IMR-90 (cell line): Measurements from ENCODE around the gene NSD2. TPM values are rescaled to one million over a fixed set of nuclear protein-coding genes. Genes with fewer than 3 reads are reported as not detected.

Experiments
- ATAC-seq: fragments of 200-7000 bp; cut with Tn5 transposase; 2 replicates; pipeline ENCODE4 v1.9.1; 2020; ENCODE audit warnings: low read depth, mild to moderate bottlenecking, moderate library complexity
- BruUV-seq: library from RNA; stranded (reverse); fragments of 400-500 nt; replicated peaks from 2 replicates; lab custom pipeline; 2021; lab: Mats Ljungman, UMichigan
- CTCF ChIA-PET: fragments of 300-600 bp; formaldehyde crosslinking; extraction: SDS; loops from one replicate; lab custom pipeline; 2021; ENCODE audit warnings: antibody characterized with exemption; lab: Yijun Ruan, JAX
- POLR2A ChIA-PET: fragments of 300-600 bp; sonication (Branson Sonifier 250); formaldehyde crosslinking; loops from one replicate; lab custom pipeline; 2022; ENCODE audit warnings: antibody characterized with exemption; ENCODE audit not compliant: unreplicated experiment; lab: Charles Lee
- DNase-seq: peaks from one replicate; pipeline ENCODE4 v3.0.0; 2013
- H2AFZ ChIP-seq: replicated peaks from 2 replicates; pipeline ENCODE3; 2013; ENCODE audit warnings: low read length, mild to moderate bottlenecking; ENCODE audit not compliant: poor library complexity
- H2AK5ac ChIP-seq: 2 replicates; pipeline ENCODE4 v1.6.1; 2013; ENCODE audit warnings: low read depth, low read length, inconsistent platforms
- H2AK9ac ChIP-seq: replicated peaks from 2 replicates; pipeline ENCODE3; 2013; ENCODE audit warnings: mild to moderate bottlenecking, low read depth, low read length, moderate library complexity; ENCODE audit not compliant: poor library complexity
- H2BK120ac ChIP-seq: 2 replicates; pipeline ENCODE4 v1.6.1; 2013; ENCODE audit warnings: low read depth, low read length, inconsistent platforms
- H2BK15ac ChIP-seq: 3 replicates; pipeline ENCODE4 v1.6.1; 2013; ENCODE audit warnings: low read depth, low read length, inconsistent platforms
- H2BK20ac ChIP-seq: 2 replicates; pipeline ENCODE4 v1.6.1; 2013; ENCODE audit warnings: low read depth, mild to moderate bottlenecking, inconsistent platforms, low read length, moderate library complexity
- H2BK5ac ChIP-seq: 2 replicates; pipeline ENCODE4 v1.6.1; 2013; ENCODE audit warnings: mild to moderate bottlenecking, low read depth, low read length, inconsistent platforms; ENCODE audit not compliant: poor library complexity, severe bottlenecking
- H3K14ac ChIP-seq: replicated peaks from 2 replicates; pipeline ENCODE4 v1.6.1; 2013; ENCODE audit warnings: low read depth, low read length, inconsistent platforms
- H3K18ac ChIP-seq: 2 replicates; pipeline ENCODE4 v1.6.1; 2013; ENCODE audit warnings: low read depth, low read length, control low read depth
- H3K23ac ChIP-seq: 2 replicates; pipeline ENCODE4 v1.6.1; 2013; ENCODE audit warnings: low read depth, low read length, inconsistent platforms
- H3K27ac ChIP-seq: 2 replicates; pipeline ENCODE4 v1.5.1; 2013; ENCODE audit warnings: mild to moderate bottlenecking, control low read depth, low read length; ENCODE audit not compliant: insufficient read depth
- H3K27me3 ChIP-seq: 2 replicates; pipeline ENCODE4 v1.6.1; 2013; ENCODE audit warnings: low read length; ENCODE audit not compliant: control insufficient read depth, insufficient read depth
- H3K36me3 ChIP-seq: 2 replicates; pipeline ENCODE4 v1.6.1; 2013; ENCODE audit warnings: low read length, mixed read lengths; ENCODE audit not compliant: control insufficient read depth, insufficient read depth
- H3K4ac ChIP-seq: 2 replicates; pipeline ENCODE4 v1.6.1; 2013; ENCODE audit warnings: low read depth, low read length, inconsistent platforms
- H3K4me1 ChIP-seq: 2 replicates; pipeline ENCODE4 v1.6.1; 2013; ENCODE audit warnings: low read length, mixed read lengths; ENCODE audit not compliant: control insufficient read depth, insufficient read depth
- H3K4me2 ChIP-seq: 2 replicates; pipeline ENCODE4 v1.6.1; 2013; ENCODE audit warnings: low read depth, mild to moderate bottlenecking, control low read depth, low read length, moderate library complexity
- H3K4me3 ChIP-seq: 2 replicates; pipeline ENCODE4 v1.5.1; 2013; ENCODE audit warnings: low read depth, mild to moderate bottlenecking, control low read depth, low read length, moderate library complexity; ENCODE audit not compliant: insufficient read depth
- H3K56ac ChIP-seq: 2 replicates; pipeline ENCODE4 v1.6.1; 2013; ENCODE audit warnings: low read length, inconsistent platforms; ENCODE audit not compliant: insufficient read depth; ENCODE audit errors: extremely low read depth
- H3K79me1 ChIP-seq, 2 experiments: 2 replicates each; pipeline ENCODE4 v1.6.1; 2013; ENCODE audit warnings: low read length in 2 of 2, inconsistent platforms in 1 of 2, low read depth in 1 of 2
- H3K9ac ChIP-seq: 2 replicates; pipeline ENCODE4 v1.6.1; 2013; ENCODE audit warnings: low read depth, low read length, control low read depth
- H3K9me1 ChIP-seq: 2 replicates; pipeline ENCODE4 v1.6.1; 2013; ENCODE audit warnings: low read length, inconsistent platforms; ENCODE audit not compliant: insufficient read depth
- H3K9me3 ChIP-seq: 2 replicates; pipeline ENCODE4 v1.6.1; 2013; ENCODE audit warnings: low read length; ENCODE audit not compliant: control insufficient read depth, insufficient read depth
- H4K20me1 ChIP-seq: 2 replicates; pipeline ENCODE4 v1.6.1; 2013; ENCODE audit warnings: low read length, inconsistent platforms; ENCODE audit not compliant: insufficient read depth
- H4K5ac ChIP-seq: 2 replicates; pipeline ENCODE4 v1.6.1; 2013; ENCODE audit warnings: mild to moderate bottlenecking, low read depth, low read length, control low read depth
- H4K8ac ChIP-seq, 2 experiments: 2 replicates each; pipeline ENCODE4 v1.6.1; 2013; ENCODE audit warnings: low read depth in 2 of 2, low read length in 2 of 2, control low read depth in 1 of 2, inconsistent platforms in 1 of 2
- H4K91ac ChIP-seq: 2 replicates; pipeline ENCODE4 v1.6.1; 2013; ENCODE audit warnings: low read depth, low read length, inconsistent platforms; ENCODE audit not compliant: insufficient read depth
- BHLHE40 ChIP-seq: fragments of 150-350 bp; IDR thresholded peaks from 2 replicates; pipeline ENCODE4 v1.6.1; 2016; ENCODE audit warnings: mild to moderate bottlenecking, low read depth, low read length
- CEBPB ChIP-seq: IDR thresholded peaks from 2 replicates; pipeline ENCODE4 v1.6.1; 2012; ENCODE audit warnings: low read depth, low read length, improper control_type of control experiment
- CHD1 ChIP-seq: IDR thresholded peaks from 2 replicates; pipeline ENCODE4 v1.6.1; 2012; ENCODE audit warnings: low read depth, low read length, improper control_type of control experiment
- FOS ChIP-seq: fragments of 150-350 bp; IDR thresholded peaks from 2 replicates; pipeline ENCODE4 v1.6.1; 2016; ENCODE audit warnings: low read depth, low read length
- MAZ ChIP-seq: IDR thresholded peaks from 2 replicates; pipeline ENCODE4 v1.6.1; 2012; ENCODE audit warnings: low read depth, mild to moderate bottlenecking, low read length, improper control_type of control experiment, moderate library complexity, borderline replicate concordance
- MXI1 ChIP-seq: IDR thresholded peaks from 2 replicates; pipeline ENCODE4 v1.6.1; 2012; ENCODE audit warnings: low read depth, mild to moderate bottlenecking, low read length, moderate library complexity, borderline replicate concordance
- NFE2L2 ChIP-seq: fragments of 150-350 bp; IDR thresholded peaks from 2 replicates; pipeline ENCODE4 v1.6.1; 2016; ENCODE audit warnings: low read depth, mild to moderate bottlenecking, low read length
- RAD21 ChIP-seq: IDR thresholded peaks from 2 replicates; pipeline ENCODE4 v1.6.1; 2012; ENCODE audit warnings: low read length, improper control_type of control experiment
- WGBS, 2 experiments: methylation state at CpG; one replicate each; pipeline versions ENCODE4 v1.1.5 to v1.1.7; 2013; ENCODE audit warnings: missing lambda C conversion rate in 2 of 2; ENCODE audit not compliant: insufficient read length in 1 of 2; ENCODE audit errors: extremely low coverage in 2 of 2; 5-methylcytosine and 5-hydroxymethylcytosine counted together
- dilution Hi-C: fragments of 300-500 bp; cut with HindIII; formaldehyde crosslinking; loops from one replicate; pipeline ENCODE4 v1.14.3; 2018; ENCODE audit warnings: low sequenced_read_pairs; ENCODE audit not compliant: unreplicated experiment
- in situ Hi-C: fragments of 300-500 bp; cut with MboI; formaldehyde crosslinking; loops from 3 replicates; pipeline ENCODE4 v1.14.3; 2019; ENCODE audit warnings: low sequenced_read_pairs, inconsistent platforms, mixed read lengths
- intact Hi-C: fragments of 100-400 bp; cut with micrococcal nuclease; formaldehyde crosslinking; loops from 2 replicates; pipeline ENCODE4 v1.10.0; 2022
- polyA plus RNA-seq, 3 experiments: library from polyadenylated mRNA; depleted of rRNA; stranded (reverse); fragments of >200 nt; gene quantifications; 2 replicates each; pipeline ENCODE4 v1.2.3, GENCODE V29; 2012; ENCODE audit warnings: low replicate concordance in 1 of 3
- total RNA-seq: library from RNA; depleted of rRNA; stranded (reverse); fragments of >200 nt; gene quantifications from 2 replicates; pipeline ENCODE4 v1.2.3, GENCODE V29; 2012

NSD2 gene
- total and polyA plus RNA-seq, 2 of the 4 experiments (the other 2 are of a cell fraction) = 35.9 to 68.1 TPM

- no peaks in the 10 kb centered on the region for H3K9me1 ChIP-seq
- H4K20me1 ChIP-seq = peaks cover 4% of the 10 kb centered on the region
- H2AK9ac ChIP-seq = no peak overlapping the region
- no peak overlapping the region for H3K27ac ChIP-seq
- no peak for TF ChIP-seq NFE2L2
- no peak for TF ChIP-seq RAD21
- no peak for TF ChIP-seq MXI1
- no peak for TF ChIP-seq BHLHE40
- TF ChIP-seq CHD1 = no peak
- no peak for TF ChIP-seq MAZ
- no peak for TF ChIP-seq CEBPB
- TF ChIP-seq FOS = no peak
- no peak overlapping the region for H3K56ac ChIP-seq
- no peak overlapping the region for H3K9ac ChIP-seq
- no peak overlapping the region for H2AK5ac ChIP-seq
- dilution Hi-C loops = no loop called here
- peaks cover 3% of the 10 kb centered on the region; the same call in 1 of the 2 replicates for H3K4me1 ChIP-seq
- H3K4me3 ChIP-seq = no peak overlapping the region
- in situ Hi-C loops = no loop called here
- no peak overlapping the region for H3K23ac ChIP-seq
- DNase-seq (no peak), ATAC-seq (no peak)
- intact Hi-C loops = no loop called here
- peaks cover 13 to 14% of the 10 kb centered on the region in 2 experiments for H3K79me1 ChIP-seq
- ChIA-PET CTCF (no interaction called here), POLR2A (no interaction called here)
- no peak overlapping the region for H3K18ac ChIP-seq
- H3K4me2 ChIP-seq = no peak overlapping the region
- no peak overlapping the region for H4K8ac ChIP-seq
- H3K4ac ChIP-seq = no peak overlapping the region
- H3K36me3 ChIP-seq = peaks cover 48% of the 10 kb centered on the region
- H2BK120ac ChIP-seq = no peak overlapping the region
- no peak overlapping the region for H3K14ac ChIP-seq
- 94% methylated on average over 16 of the region's 18 CpGs; no CpG with 5 or more reads in 1 of the 2 experiments for WGBS, 2 experiments
- H4K5ac ChIP-seq = no peak overlapping the region
- H2BK5ac ChIP-seq = no peak overlapping the region
- H3K27me3 ChIP-seq = no peaks in the 10 kb centered on the region
- H4K91ac ChIP-seq = no peak overlapping the region
- BruUV-seq = no TSS peak
- H2BK15ac ChIP-seq = no peak overlapping the region
- H2AFZ ChIP-seq = no peak overlapping the region
- H2BK20ac ChIP-seq = no peak overlapping the region
- H3K9me3 ChIP-seq = no peaks in the 10 kb centered on the region
These were observed 38.5 kb upstream of the NSD2 start for GRCh38 chr4:1832690-1833089.
